Natural killer cell (primary cell): ENCODE data around the gene VGF. TPM values are rescaled to one million over a fixed set of nuclear protein-coding genes. Genes with fewer than 3 reads are reported as not detected.

Experiments used
- ATAC-seq, 3 donors: fragments of 150-1000 bp in 2 of 3; fragments of 200-7000 bp in 1 of 3; cut with Tn5 transposase; 1 replicate in 1 of 3; 2 replicates in 2 of 3; pipeline ENCODE4 v1.10.0; 2021; ENCODE audit warnings: mild to moderate bottlenecking in 2 of 3, moderate library complexity in 2 of 3
- DNase-seq, 2 donors: peaks; one replicate each; pipeline versions ENCODE4 v3.0.0 to v3.0.0-alpha.2; 2013 to 2021; ENCODE audit warnings: mixed read lengths in 1 of 2
- H3K27ac ChIP-seq: one replicate; pipeline ENCODE4 v1.5.1; 2013; ENCODE audit warnings: mild to moderate bottlenecking, low read length
- H3K27me3 ChIP-seq: one replicate; pipeline ENCODE4 v1.6.1; 2013; ENCODE audit warnings: low read length; ENCODE audit not compliant: control insufficient read depth, insufficient read depth
- H3K36me3 ChIP-seq: one replicate; pipeline ENCODE4 v1.6.1; 2013; ENCODE audit warnings: low read length; ENCODE audit not compliant: control insufficient read depth, insufficient read depth
- H3K4me1 ChIP-seq: one replicate; pipeline ENCODE4 v1.6.1; 2013; ENCODE audit warnings: low read length; ENCODE audit not compliant: control insufficient read depth, insufficient read depth
- H3K4me3 ChIP-seq: one replicate; pipeline ENCODE4 v1.5.1; 2013; ENCODE audit warnings: low read length
- H3K9me3 ChIP-seq: one replicate; pipeline ENCODE4 v1.6.1; 2013; ENCODE audit warnings: low read length; ENCODE audit not compliant: control insufficient read depth, insufficient read depth
- H3K27ac Mint-ChIP-seq, 2 donors: one replicate each; pipeline ENCODE4 v1.8.0; 2022; ENCODE audit warnings: mild to moderate bottlenecking in 2 of 2, mixed read lengths in 2 of 2, moderate library complexity in 1 of 2
- H3K27me3 Mint-ChIP-seq, 2 donors: one replicate each; pipeline ENCODE4 v1.8.0; 2022; ENCODE audit warnings: low read depth in 2 of 2, mixed read lengths in 2 of 2
- H3K36me3 Mint-ChIP-seq: one replicate; pipeline ENCODE4 v1.8.0; 2022; ENCODE audit warnings: mixed read lengths
- H3K4me1 Mint-ChIP-seq, 2 donors: one replicate each; pipeline ENCODE4 v1.8.0; 2022; ENCODE audit warnings: mixed read lengths in 2 of 2
- H3K4me3 Mint-ChIP-seq: one replicate; pipeline ENCODE4 v1.8.0; 2022; ENCODE audit warnings: mild to moderate bottlenecking, moderate library complexity, mixed read lengths
- H3K9me3 Mint-ChIP-seq, 2 donors: one replicate each; pipeline ENCODE4 v1.8.0; 2022; ENCODE audit warnings: mixed read lengths in 2 of 2
- WGBS: methylation state at CpG from one replicate; pipeline ENCODE4 v1.1.7; 2013; ENCODE audit warnings: missing lambda C conversion rate; ENCODE audit not compliant: insufficient coverage; 5-methylcytosine and 5-hydroxymethylcytosine counted together
- intact Hi-C: fragments of 100-400 bp; cut with micrococcal nuclease; formaldehyde crosslinking; loops from one replicate; pipeline ENCODE4 v1.14.2; 2022
- total RNA-seq, 4 donors: library from RNA; stranded (reverse); fragments of 120-200 nt in 1 of 4; gene quantifications; one replicate each; pipeline versions ENCODE4 v1.2.3 to v1.2.4, GENCODE V29; 2013 to 2022
- TF ChIP-seq, protein P1 (sequence below): fragments of 200-600 bp; IDR thresholded peaks from one replicate; pipeline ENCODE4 v1.8.0; 2022; ENCODE audit warnings: antibody characterized with exemption

Gene VGF
- total RNA-seq, 3 donors from 2014 or later (not counting 1 experiment from before 2014, with no cell fraction given), result not detected

DNA sequence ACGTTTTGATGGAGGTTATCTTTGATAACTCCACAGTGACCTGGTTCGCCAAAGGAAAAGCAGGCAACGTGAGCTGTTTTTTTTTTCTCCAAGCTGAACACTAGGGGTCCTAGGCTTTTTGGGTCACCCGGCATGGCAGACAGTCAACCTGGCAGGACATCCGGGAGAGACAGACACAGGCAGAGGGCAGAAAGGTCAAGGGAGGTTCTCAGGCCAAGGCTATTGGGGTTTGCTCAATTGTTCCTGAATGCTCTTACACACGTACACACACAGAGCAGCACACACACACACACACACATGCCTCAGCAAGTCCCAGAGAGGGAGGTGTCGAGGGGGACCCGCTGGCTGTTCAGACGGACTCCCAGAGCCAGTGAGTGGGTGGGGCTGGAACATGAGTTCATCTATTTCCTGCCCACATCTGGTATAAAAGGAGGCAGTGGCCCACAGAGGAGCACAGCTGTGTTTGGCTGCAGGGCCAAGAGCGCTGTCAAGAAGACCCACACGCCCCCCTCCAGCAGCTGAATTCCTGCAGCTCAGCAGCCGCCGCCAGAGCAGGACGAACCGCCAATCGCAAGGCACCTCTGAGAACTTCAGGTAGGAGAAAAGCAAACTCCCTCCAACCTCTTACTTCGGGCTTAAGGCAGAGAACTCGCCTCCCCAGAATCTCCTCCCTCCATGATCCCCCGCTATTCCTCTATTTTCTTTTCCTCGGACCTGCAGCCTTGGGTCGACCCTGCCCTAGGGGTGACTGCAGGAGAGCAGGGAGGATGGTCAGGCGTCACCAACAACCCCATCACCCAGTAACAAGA, 38.5 kb downstream of the VGF start, which contains the start of gene SERPINE1:
Gene SERPINE1, plus strand, starts transcription at position 454 of the 809 bp plus-strand sequence. CDS start 1,290 bp downstream, outside the sequence.
- no peak within 1 kb of the TSS for H3K4me3 ChIP-seq
- peak; percentile 54 to 59 for DNase-seq
- H3K27me3 ChIP-seq, result peaks cover 4% of the 10 kb centered on the region
- TF ChIP-seq, protein P1, sequence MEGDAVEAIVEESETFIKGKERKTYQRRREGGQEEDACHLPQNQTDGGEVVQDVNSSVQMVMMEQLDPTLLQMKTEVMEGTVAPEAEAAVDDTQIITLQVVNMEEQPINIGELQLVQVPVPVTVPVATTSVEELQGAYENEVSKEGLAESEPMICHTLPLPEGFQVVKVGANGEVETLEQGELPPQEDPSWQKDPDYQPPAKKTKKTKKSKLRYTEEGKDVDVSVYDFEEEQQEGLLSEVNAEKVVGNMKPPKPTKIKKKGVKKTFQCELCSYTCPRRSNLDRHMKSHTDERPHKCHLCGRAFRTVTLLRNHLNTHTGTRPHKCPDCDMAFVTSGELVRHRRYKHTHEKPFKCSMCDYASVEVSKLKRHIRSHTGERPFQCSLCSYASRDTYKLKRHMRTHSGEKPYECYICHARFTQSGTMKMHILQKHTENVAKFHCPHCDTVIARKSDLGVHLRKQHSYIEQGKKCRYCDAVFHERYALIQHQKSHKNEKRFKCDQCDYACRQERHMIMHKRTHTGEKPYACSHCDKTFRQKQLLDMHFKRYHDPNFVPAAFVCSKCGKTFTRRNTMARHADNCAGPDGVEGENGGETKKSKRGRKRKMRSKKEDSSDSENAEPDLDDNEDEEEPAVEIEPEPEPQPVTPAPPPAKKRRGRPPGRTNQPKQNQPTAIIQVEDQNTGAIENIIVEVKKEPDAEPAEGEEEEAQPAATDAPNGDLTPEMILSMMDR, result no peak
- peaks cover 52 to 57% of the 10 kb centered on the region in 2 donors for H3K4me1 Mint-ChIP-seq
- peak within 1 kb of the TSS; percentile 68 for H3K4me3 Mint-ChIP-seq
- H3K36me3 ChIP-seq, result no peaks in the 10 kb centered on the region
- no peaks in the 10 kb centered on the region for H3K9me3 ChIP-seq
- intact Hi-C loops, result no loop called here
- H3K27ac Mint-ChIP-seq, result peak within 1 kb of the TSS; percentile 53 to 88
- peaks cover 58% of the 10 kb centered on the region for H3K4me1 ChIP-seq
- 14% methylated on average over 21 of the region's 22 CpGs for WGBS
- H3K27ac ChIP-seq, result peak within 1 kb of the TSS; percentile 66
- ATAC-seq, result peak; percentile 70 to 76 (median 76)
- H3K27me3 Mint-ChIP-seq, result peaks cover 15 to 19% of the 10 kb centered on the region in 2 donors
- no peaks in the 10 kb centered on the region for H3K9me3 Mint-ChIP-seq
- no peaks in the 10 kb centered on the region for H3K36me3 Mint-ChIP-seq

DNA sequence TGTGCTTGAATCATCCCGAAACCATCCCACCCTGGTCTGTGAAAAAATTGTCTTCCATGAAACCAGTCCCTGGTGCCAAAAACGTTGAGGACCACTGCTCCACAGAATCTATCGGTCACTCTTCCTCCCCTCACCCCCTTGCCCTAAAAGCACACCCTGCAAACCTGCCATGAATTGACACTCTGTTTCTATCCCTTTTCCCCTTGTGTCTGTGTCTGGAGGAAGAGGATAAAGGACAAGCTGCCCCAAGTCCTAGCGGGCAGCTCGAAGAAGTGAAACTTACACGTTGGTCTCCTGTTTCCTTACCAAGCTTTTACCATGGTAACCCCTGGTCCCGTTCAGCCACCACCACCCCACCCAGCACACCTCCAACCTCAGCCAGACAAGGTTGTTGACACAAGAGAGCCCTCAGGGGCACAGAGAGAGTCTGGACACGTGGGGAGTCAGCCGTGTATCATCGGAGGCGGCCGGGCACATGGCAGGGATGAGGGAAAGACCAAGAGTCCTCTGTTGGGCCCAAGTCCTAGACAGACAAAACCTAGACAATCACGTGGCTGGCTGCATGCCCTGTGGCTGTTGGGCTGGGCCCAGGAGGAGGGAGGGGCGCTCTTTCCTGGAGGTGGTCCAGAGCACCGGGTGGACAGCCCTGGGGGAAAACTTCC, 39.2 kb downstream of the VGF start:
- Histone ChIP-seq H3K27me3 (peaks cover 4% of the 10 kb centered on the region), H3K27ac (peak overlapping the region; percentile 66), H3K36me3 (no peaks in the 10 kb centered on the region), H3K9me3 (no peaks in the 10 kb centered on the region), H3K4me1 (peaks cover 59% of the 10 kb centered on the region), H3K4me3 (no peak overlapping the region)
- Mint-ChIP-seq H3K4me3 (peak overlapping the region; percentile 68), H3K9me3 (no peaks in the 10 kb centered on the region), H3K27ac (peak overlapping the region; percentile 53 to 88), H3K4me1 (peaks cover 53 to 59% of the 10 kb centered on the region in 2 donors), H3K27me3 (peaks cover 12 to 21% of the 10 kb centered on the region in 2 donors), H3K36me3 (no peaks in the 10 kb centered on the region)
- DNase-seq (peak; percentile 18 to 40), ATAC-seq (peak; percentile 59 to 71 (median 66))
- TF ChIP-seq, protein P1, result no peak
- intact Hi-C loops, result no loop called here
- 24% methylated on average over 15 of the region's 15 CpGs for WGBS

DNA sequence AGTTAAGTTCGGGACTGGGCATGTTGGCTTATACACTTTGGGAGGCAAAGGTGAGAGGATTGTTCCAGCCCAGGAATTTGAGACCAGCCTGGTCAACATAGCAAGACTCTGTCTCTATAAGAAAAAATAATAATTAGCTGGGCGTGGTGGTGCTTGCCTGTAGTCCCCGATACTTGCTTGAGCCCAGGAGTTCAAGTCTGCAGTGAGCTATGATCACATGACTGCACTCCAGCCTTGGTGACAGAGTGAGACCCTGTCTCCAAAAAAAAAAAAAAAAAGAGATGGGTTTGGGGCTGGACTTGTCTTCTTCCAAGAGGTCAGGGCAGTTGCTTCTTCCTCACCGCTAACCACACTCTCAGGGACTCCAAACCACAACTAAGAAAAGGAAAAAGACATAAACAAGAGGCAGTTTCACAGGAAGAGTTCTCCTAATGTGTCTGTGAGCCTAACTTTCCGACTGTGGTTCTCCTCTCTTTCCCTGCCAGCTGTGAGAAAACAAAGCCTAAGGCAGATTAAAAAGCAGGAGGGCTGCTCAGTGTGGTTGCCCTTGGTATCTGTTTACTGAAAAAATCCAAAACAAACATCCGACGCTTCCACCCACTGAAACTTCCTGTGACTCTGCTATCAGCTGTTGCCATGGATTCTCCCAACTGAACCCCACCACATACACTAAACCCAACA, 40.9 kb downstream of the VGF start:
- Histone ChIP-seq H3K27ac (peak overlapping the region; percentile 38), H3K4me1 (peaks cover 59% of the 10 kb centered on the region), H3K4me3 (no peak overlapping the region), H3K36me3 (no peaks in the 10 kb centered on the region), H3K27me3 (peaks cover 4% of the 10 kb centered on the region), H3K9me3 (no peaks in the 10 kb centered on the region)
- Mint-ChIP-seq H3K36me3 (no peaks in the 10 kb centered on the region), H3K9me3 (no peaks in the 10 kb centered on the region), H3K27ac (peak overlapping the region in 1 of 2 donors; percentile 88), H3K4me1 (peaks cover 53 to 58% of the 10 kb centered on the region in 2 donors), H3K27me3 (peaks cover 12 to 21% of the 10 kb centered on the region in 2 donors), H3K4me3 (peak overlapping the region; percentile 17)
- TF ChIP-seq, protein P1, result no peak
- intact Hi-C loops, result no loop called here
- WGBS, result 26% methylated on average over 7 of the region's 7 CpGs
- ATAC-seq, result no peak
- no peak for DNase-seq
